Thyroid gland (tissue), 4 donors: Measurements from ENCODE around the gene CRIM1. TPM values are rescaled to one million over a fixed set of nuclear protein-coding genes. Genes with fewer than 3 reads are reported as not detected.

Source experiments
- DNase-seq, 2 donors: peaks; one replicate each; pipeline ENCODE4 v3.0.0-alpha.2; 2019
- H3K27ac ChIP-seq, 3 donors: fragments of 200-600 bp; sonication (generic); 1 replicate in 2 of 3; 2 replicates in 1 of 3; pipeline ENCODE4 v1.5.1; 2016 to 2019; ENCODE audit warnings: mild to moderate bottlenecking in 1 of 3, moderate library complexity in 1 of 3
- H3K27me3 ChIP-seq: fragments of 200-600 bp; sonication (generic); one replicate; pipeline ENCODE4 v1.5.1; 2019
- H3K36me3 ChIP-seq, 2 donors: fragments of 200-600 bp; sonication (generic); one replicate each; pipeline ENCODE4 v1.5.1; 2016 to 2019
- H3K4me1 ChIP-seq, 2 donors: fragments of 200-600 bp; sonication (generic); one replicate each; pipeline ENCODE4 v1.5.1; 2017 to 2019
- H3K4me3 ChIP-seq, 3 donors: fragments of 200-600 bp; sonication (generic); replicated peaks in 1 of 3; 1 replicate in 2 of 3; 2 replicates in 1 of 3; pipeline ENCODE4 v1.5.1; 2016; ENCODE audit warnings: mild to moderate bottlenecking in 1 of 3
- H3K9me3 ChIP-seq: fragments of 200-600 bp; sonication (generic); one replicate; pipeline ENCODE4 v1.5.1; 2017
- CTCF ChIP-seq, 6 experiments: fragments of 200-600 bp in 3 of 6; fragments of 450-650 bp in 3 of 6; sonication (generic) in 3 of 6; IDR thresholded peaks; one replicate each; pipeline ENCODE4 v1.5.1; 2016 to 2019; ENCODE audit warnings: antibody characterized with exemption in 6 of 6, mild to moderate bottlenecking in 2 of 6, inconsistent platforms in 1 of 6, moderate library complexity in 1 of 6
- POLR2A ChIP-seq, 2 donors: fragments of 450-650 bp; IDR thresholded peaks; one replicate each; pipeline ENCODE4 v1.6.1; 2017; ENCODE audit warnings: antibody characterized with exemption in 2 of 2, mild to moderate bottlenecking in 2 of 2, moderate library complexity in 1 of 2
- WGBS, 2 donors: methylation state at CpG; one replicate each; pipeline ENCODE4 v1.1.5; 2017; 5-methylcytosine and 5-hydroxymethylcytosine counted together
- intact Hi-C: fragments of 100-400 bp; cut with DNase I; formaldehyde crosslinking; loops from one replicate; pipeline ENCODE4 v1.15.1; 2023
- total RNA-seq, 4 donors: library from RNA; depleted of rRNA; stranded (reverse); fragments of >200 nt; gene quantifications; one replicate each; pipeline ENCODE4 v1.2.3, GENCODE V29; 2016

CRIM1 gene
- total RNA-seq, 4 donors from 2014 or later, result 49.5 to 104 (median 71.5) TPM

- Histone ChIP-seq H3K9me3 (no peaks in the 10 kb centered on the region), H3K27ac (no peak overlapping the region), H3K4me1 (peaks cover 12 to 30% of the 10 kb centered on the region in 2 donors), H3K27me3 (no peaks in the 10 kb centered on the region), H3K36me3 (no peaks in the 10 kb centered on the region), H3K4me3 (no peak overlapping the region)
- no peak for DNase-seq
- WGBS, 2 donors, result 61 to 74% methylated on average over 5 of the region's 5 CpGs
- intact Hi-C loops, result no loop called here
- TF ChIP-seq CTCF (IDR thresholded peaks at IDR 0.05) (no peak), POLR2A (IDR thresholded peaks at IDR 0.05) (no peak)
These were observed 67.6 kb downstream of the CRIM1 start for GRCh38 chr2:36423172-36423571.

GRCh38 chr2:36423619-36424120 lies 68.1 kb downstream of the CRIM1 start:
- Histone ChIP-seq H3K27ac (no peak overlapping the region), H3K4me3 (no peak overlapping the region), H3K9me3 (no peaks in the 10 kb centered on the region), H3K4me1 (peaks cover 12 to 29% of the 10 kb centered on the region in 2 donors), H3K27me3 (no peaks in the 10 kb centered on the region), H3K36me3 (no peaks in the 10 kb centered on the region)
- 92 to 98% methylated on average over 1 of the region's 1 CpG for WGBS, 2 donors
- intact Hi-C loops, result no loop called here
- TF ChIP-seq CTCF (IDR thresholded peaks at IDR 0.05) (no peak), POLR2A (IDR thresholded peaks at IDR 0.05) (no peak)
- DNase-seq, result no peak

GRCh38 chr2:36425608-36426355 lies 70.2 kb downstream of the CRIM1 start:
- 79 to 82% methylated on average over 3 of the region's 3 CpGs for WGBS, 2 donors
- Histone ChIP-seq H3K9me3 (no peaks in the 10 kb centered on the region), H3K4me1 (peaks cover 17 to 23% of the 10 kb centered on the region in 2 donors), H3K27ac (no peak overlapping the region), H3K4me3 (no peak overlapping the region), H3K36me3 (no peaks in the 10 kb centered on the region), H3K27me3 (no peaks in the 10 kb centered on the region)
- DNase-seq, result no peak
- no peak for TF ChIP-seq CTCF (IDR thresholded peaks at IDR 0.05)
- TF ChIP-seq POLR2A (IDR thresholded peaks at IDR 0.05), result no peak
- intact Hi-C loops, result no loop called here

- Histone ChIP-seq H3K36me3 (no peaks in the 10 kb centered on the region), H3K27me3 (no peaks in the 10 kb centered on the region), H3K4me1 (peaks cover 15 to 26% of the 10 kb centered on the region in 2 donors), H3K27ac (no peak overlapping the region), H3K9me3 (no peaks in the 10 kb centered on the region), H3K4me3 (no peak overlapping the region)
- TF ChIP-seq POLR2A (IDR thresholded peaks at IDR 0.05) (no peak), CTCF (IDR thresholded peaks at IDR 0.05) (no peak)
- DNase-seq, result no peak
- 95 to 100% methylated on average over 2 of the region's 2 CpGs for WGBS, 2 donors
- intact Hi-C loops, result no loop called here
These were observed 72.2 kb downstream of the CRIM1 start for GRCh38 chr2:36427790-36428243.

GRCh38 chr2:36430549-36430948 lies 75.0 kb downstream of the CRIM1 start:
- intact Hi-C loops, result no loop called here
- Histone ChIP-seq H3K4me3 (no peak overlapping the region), H3K9me3 (no peaks in the 10 kb centered on the region), H3K36me3 (no peaks in the 10 kb centered on the region), H3K4me1 (peaks cover 10 to 29% of the 10 kb centered on the region in 2 donors), H3K27me3 (no peaks in the 10 kb centered on the region), H3K27ac (no peak overlapping the region)
- DNase-seq, result no peak
- TF ChIP-seq POLR2A (IDR thresholded peaks at IDR 0.05) (no peak), CTCF (IDR thresholded peaks at IDR 0.05) (no peak)
- WGBS, 2 donors, result 64 to 65% methylated on average over 4 of the region's 4 CpGs
